CD4-positive, alpha-beta T cell treated with Interleukin-10 for 1 hour (primary cell): Measurements from ENCODE around the gene INPP5A.

ENCODE experiments used
- DNase-seq: peaks from one replicate; pipeline ENCODE4 v3.0.0-alpha.2; 2020

The INPP5A gene

DNA sequence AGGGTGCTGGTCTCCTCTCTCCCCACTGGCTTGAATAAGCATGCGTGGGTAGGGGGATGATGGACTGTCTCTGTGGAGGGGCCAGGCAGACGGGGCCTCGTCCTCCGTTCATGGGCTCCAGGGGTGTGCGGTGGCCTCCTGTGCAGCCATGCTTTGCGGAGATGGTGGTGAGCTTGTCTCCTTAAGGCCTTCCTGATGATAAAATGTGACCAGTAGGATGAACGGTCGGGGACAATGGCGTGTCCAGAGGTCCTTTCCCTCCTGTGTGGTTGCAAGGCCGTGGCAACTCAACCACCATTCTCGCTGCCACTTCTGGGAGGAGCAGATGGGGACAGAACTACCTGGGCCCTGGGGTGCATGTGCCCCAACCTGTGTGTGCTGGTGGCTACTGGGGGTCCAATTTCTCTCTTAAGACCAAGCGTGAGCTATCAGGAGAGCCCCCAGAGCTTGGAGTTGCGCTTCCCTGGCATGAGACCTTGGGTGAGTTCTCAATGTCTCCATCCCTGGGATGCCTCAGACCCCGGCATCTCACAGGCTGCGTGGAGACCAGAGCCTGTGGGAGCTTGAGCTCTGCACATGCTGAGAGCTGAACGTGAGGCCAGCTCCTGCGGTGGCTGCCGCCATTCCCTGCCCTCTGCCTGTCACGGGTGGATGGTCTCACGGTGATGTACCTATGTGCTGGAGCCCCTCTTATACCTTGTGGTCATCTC is 112.2 kb downstream of the INPP5A start:
- no peak for DNase-seq

GRCh38 chr10:132650611-132651250 is 113.1 kb downstream of the INPP5A start:
- no peak for DNase-seq

GRCh38 chr10:132651511-132652029 is 114.0 kb downstream of the INPP5A start:
- DNase-seq, result no peak

- DNase-seq, result no peak
Observed at GRCh38 chr10:132652446-132652845, 114.9 kb downstream of the INPP5A start.

DNA sequence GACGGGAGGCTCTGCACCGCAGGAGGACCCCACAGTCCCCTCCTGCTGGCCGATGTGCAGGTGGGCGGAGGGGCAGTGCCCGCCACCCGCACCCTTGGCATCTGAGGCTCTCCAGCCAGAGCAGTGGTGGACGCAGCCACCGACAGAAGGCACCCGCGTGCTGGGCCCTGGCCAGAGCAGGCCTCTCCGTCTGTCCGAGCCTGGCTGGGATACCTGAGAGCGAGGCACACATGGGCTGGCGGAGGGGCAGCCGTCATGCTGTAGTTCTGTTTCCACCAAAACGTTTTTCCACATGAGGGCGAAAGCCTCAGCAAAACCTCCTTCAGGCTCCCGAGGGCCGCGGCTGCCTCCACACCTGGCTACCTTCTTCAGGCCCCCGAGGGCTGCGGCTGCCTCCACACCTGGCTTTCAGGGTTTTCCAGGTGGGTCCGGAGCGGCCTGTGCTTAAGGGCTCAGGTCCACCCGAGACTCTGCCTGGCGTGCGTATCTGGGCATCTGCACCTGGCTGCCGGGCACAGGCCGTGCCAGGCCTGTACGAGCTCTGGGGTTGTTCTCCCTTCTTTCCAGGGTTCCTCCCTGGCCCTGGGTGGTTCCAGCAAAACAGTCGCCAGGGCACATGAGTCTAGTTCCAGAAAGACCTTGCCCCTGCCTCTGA is 115.5 kb downstream of the INPP5A start:
- DNase-seq, result no peak

DNA sequence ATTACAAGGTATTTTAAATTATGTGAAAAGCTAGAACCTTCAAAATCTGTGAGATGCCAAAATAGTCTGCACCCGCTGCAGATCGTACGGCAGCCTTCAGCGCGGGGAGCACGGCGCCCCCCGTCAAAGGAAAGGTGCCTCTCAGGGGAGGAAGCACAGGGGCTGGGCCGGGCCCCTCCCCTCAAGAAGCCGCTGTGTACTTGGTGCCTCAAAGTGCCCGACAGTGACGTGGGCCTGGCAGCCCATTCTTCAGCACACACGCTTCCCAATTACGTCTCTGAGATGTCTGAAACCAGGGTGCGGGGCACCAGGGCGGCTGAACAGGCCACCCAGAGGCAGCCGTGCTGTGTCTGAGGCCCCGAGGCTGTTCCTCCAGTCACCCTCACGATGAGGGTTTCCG is 116.1 kb downstream of the INPP5A start:
- no peak for DNase-seq

- no peak for DNase-seq
Observed at GRCh38 chr10:132654121-132654571, 116.6 kb downstream of the INPP5A start.

DNA sequence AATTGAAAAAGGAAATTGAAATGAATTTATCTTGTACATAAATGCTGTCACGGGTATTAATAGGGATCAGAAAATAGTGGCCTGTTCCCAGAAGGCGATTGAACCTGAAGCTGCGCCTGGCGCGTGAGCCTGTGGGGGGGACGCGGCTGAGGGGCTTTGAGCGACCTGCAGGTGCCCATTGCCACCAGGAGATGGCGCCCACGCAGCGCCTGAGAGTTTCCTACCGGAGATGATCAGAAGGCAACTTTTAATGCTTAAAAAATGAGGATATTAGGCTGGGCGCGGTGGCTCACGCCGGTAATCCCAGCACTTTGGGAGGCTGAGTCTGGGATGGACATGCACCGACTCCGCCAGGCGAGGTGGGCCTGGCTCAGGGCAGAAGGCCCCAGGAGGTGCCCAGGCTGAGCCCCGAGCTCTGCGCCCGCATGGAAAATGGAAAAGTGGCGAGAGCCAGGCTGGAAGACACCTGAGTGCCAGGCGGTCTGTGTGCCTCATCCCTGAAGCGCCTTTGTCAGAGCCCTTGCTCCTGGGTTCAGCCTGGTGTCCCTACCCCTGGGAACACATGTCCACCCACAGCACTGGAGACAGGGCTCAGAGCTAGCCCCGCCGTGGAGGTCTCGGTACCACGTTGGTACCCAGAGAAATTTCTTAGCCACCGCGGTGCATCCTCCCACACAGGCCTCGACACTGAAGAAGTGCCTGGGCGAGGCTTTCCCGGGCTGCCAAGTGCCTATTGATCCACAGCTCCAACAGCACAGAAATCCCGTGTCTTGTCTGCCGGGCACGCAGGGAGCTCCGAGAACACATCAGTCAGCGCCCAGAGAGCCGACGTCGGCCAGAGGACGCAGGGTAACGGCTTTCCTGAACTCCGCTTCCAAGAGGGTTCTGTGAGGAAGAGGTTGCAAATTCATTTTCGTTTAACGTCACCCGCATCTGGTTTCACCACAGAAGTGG is 117.4 kb downstream of the INPP5A start:
- DNase-seq, result peak; percentile 46

DNA sequence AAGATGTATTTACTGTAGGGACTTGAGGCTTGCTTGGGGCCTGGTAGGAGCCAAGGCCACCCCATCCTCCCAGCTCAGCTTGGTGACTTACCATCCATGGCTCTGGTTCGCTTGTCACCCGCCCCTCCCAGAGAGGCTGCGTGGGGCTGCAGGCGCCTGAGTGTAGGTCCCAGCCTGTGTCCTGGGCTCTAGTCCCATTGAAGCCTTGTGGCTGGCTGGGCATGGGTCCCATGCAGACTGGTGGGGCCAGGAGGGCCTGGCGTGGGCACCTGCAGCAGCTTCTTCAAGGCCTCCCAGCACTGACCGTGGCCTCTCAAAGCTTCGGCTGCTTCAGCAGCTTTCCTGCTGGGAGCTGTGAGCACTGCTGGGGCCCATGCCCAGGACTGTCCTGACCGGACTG is 118.1 kb downstream of the INPP5A start:
- DNase-seq, result no peak

DNA sequence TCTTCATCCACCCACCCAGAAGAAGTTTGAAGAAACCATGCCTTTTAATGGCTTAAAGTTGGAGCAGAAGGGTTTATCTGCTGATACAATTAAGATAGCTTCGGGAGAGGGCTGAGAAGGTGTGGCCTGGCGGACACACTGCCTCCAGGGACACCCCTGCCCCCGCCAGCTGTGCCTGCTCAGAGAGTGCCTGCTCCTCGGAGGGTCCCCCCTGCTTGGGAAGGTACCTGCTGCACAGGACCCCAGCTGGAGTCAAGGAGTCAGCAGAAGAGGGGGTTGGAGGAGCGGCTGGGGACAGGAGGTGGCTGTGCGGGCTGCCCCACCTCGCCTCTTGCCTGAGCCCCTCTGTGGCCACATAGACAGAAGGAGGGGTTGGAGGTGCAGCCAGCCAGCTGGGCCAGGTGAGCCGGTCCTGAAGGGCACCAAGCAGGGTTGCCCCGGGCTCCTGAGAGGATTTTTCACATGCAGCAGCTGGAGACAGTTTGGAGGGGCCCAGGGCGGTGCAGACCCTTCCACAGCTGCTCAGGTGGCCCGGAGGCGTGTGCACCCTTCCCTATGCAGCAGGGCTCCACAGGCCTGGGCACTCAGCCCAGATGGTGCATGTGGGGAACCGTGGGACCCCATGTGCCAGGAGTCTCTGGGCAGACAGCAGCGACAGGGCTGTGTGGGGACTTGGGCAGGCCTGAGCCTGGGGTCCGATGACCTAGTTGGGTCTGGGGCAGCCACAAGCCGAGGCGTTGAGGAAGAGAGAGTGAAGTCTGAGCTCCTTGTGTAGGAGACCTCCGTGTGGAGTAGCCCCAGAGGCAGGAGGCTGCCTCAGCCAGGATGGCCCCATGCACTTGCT is 118.9 kb downstream of the INPP5A start:
- no peak for DNase-seq

DNA sequence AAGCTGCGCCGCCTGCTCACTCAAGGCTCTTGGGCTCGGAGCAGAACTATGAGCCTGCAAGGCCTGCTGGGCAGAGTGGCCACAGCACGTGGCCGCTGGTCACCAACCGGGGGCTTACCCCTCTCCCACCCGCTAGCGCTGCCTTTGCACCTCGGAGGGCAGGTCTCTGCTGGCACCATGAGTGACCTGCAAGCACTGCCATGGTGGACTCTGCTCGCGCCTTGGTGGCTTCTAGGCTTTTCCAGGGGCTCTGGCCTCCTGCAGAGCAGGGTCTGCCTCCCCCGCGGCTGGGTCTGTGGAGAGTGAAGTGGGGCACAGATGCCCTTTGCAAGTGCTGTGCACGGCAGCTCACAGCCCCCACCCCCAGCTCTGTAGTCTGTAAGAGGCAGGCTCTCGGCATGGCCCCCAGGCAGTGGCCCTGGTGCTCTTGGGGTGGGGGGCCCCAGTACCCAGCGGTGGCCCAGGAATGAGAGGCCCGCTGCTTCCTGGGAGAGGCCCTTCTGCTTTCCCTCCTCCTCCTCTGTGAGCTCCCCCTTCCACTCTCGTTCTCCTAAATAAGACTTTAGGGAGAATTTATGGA is 119.6 kb downstream of the INPP5A start:
- no peak for DNase-seq

DNA sequence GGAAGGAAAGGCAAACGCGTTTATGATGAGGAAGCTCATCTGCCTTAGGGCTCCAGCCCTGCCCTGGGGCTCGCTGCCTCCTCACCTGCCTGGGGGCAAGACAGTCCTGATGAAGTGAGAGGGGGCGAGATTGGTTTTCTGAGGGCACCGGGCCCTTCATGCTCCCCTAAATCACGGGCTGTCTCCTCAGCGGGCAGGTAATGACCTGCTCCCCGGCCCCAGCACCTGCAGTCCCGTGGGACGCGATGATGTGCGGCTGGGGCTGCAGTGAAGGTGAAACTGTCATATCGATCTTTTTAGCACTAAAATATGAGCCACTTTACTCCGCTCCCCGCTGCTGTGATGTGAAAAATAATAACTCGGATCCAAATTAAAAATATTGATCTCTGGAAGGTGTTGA is 120.2 kb downstream of the INPP5A start:
- no peak for DNase-seq

DNA sequence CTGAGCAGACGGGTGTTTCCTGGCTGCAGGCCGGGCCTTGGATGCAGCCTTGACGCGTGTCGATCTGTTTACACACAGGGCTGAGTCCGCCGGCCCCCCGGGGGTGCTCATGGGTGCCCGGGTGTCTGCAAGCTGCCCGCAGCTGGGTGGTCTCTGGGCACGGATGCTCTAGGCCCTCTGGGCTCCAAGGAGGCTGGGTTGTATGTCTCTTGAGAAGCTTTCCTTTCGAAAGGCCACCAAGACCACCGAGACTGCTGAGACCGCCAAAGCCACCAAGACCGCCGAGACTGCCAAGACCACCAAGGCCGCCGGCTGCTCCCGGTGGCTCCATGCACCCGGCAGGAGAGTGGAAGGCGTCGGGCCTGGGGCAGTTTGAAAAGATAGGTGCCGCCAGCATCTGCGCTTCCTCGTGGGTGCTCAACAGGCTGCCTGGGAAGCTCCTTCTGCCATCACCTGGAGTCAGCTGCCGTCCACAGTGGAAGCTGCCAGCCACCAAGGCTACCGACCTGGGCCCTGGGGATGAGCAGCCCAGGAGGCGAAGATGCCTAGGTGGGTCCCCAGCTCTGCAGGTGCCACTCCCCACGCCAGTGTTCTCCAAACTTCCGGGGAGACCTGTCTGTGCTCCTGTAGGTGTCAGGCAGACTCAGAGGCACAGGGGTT is 121.1 kb downstream of the INPP5A start:
- DNase-seq, result no peak

GRCh38 chr10:132659206-132660091 is 121.9 kb downstream of the INPP5A start:
- DNase-seq, result no peak

DNA sequence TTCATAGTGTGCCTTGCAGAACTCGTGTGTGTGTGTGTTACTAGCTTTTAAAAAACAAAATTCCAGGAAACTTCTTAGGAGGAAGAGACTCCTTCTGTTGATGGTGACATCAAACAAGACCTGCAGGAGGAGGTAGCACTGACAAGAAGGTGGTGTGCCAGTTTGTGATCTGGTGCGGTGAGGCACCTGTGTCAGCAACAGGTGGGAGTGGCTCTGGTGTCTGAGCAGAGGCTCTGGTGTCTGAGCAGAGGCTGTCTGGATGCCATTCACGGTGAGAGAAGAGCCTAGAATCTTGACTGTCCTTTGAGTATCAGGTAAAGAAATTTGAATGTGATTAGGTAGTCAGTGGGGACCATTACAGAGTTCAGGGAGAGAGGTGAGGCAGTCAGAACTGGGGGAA is 122.8 kb downstream of the INPP5A start:
- DNase-seq, result no peak

DNA sequence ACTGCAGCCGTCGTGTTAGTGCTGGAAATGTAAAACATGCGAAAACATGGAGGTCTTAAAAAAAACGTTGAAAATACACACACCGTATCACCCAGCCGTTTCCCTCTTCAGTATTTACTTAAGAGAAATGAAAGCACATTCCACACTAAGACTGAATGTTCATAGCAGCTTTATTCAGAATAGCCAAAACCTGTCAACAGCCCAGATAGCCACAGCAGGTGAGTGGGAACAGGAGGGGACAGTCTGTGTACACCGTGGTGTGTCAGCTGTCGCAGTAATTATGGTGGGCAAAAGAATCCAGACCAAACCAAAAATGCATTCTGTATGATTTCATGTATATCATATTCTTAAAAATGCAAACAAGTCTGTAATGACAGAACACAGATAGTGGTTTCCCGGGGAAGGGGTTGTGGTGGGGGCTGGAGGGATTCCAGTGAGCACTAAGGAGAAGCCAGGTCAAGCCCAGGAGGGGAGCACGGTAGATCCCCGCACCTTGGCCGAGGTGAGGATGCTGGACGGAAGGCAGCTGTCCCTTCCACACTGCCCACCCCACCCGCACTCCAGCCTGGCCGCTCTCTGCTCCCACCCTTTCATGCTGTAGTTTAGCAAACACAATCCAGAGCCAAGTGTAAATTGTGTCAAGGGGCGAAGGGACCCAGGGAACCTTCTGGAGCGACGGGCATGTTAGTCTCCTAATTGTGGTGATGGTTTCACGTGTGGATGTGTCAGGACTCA is 124.8 kb downstream of the INPP5A start:
- no peak for DNase-seq

GRCh38 chr10:132663666-132664365 is 126.2 kb downstream of the INPP5A start:
- no peak for DNase-seq

DNA sequence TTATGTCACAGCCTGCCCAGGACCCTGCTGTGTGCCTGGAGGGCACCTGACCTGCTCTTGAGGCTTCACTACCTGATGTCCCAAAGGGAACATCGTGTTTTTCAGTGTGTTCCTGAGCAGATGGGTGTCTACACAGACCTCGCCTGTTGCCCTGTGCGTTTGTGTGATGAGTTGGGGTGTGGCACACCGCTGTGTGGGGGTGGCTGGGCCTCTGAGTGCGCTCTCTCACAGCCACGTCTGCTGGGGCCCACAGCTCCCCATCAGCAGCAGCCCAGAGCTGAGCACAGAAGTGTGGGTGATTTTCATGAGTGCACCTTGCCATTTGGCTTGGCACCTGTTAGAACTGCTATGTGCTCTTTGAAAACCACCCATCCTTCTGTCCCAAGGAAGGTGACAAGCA is 126.8 kb downstream of the INPP5A start:
- no peak for DNase-seq
